Cortex of kidney (tissue), 1 donor: ENCODE results near the gene PHC3.
"Not testable (repeated sequence)": the region's sequence is repeated elsewhere in the genome, so short reads cannot be mapped to it uniquely, and the experiment has no call there.

ENCODE experiments used
- DNase-seq: peaks from one replicate; lab custom pipeline; 2025; lab: John Stamatoyannopoulos, UW

Gene PHC3

GRCh38 chr3:170180908-170181885 is at the start of gene PHC3:
PHC3 (minus strand) TSS chr3:170181733; CDS start chr3:170181715, 18 bp downstream.
- DNase-seq = peak; percentile 21

DNA sequence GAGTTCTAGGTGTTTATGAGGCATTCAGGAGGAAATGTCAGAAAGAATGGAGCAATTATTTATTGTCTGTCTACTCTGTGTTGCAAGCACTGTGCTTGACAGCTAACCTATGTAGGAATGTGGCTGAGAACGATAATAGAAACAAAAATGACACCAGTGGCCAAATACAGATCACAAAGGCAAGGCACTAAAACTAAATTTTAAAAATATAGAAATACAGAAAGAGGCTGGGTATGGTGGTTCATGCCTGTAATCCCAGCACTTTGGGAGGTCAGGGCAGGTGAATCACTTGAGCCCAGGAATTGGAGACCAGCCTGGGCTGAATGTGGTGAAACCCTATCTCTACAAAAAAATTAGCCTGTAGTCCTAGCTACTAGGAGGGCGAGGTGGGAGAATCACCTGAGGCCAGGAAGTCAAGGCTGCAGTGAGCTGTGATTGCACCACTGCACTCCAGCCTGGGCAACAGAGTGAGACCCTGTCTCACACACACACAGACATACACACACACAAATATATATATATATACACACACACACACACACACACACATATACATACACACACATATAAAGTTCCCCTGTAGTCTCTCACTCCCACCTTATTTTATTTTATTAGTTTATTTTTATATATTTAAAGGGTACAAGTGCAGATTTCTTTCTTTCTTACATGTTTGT is 46.7 kb upstream of the PHC3 start:
- DNase-seq = no peak

GRCh38 chr3:170226426-170226960 is 45.0 kb upstream of the PHC3 start:
- no peak for DNase-seq

- no peak for DNase-seq
Observed at GRCh38 chr3:170225166-170225565, 43.6 kb upstream of the PHC3 start.

- no peak for DNase-seq
Observed at GRCh38 chr3:170222647-170223541, 41.4 kb upstream of the PHC3 start.

DNA sequence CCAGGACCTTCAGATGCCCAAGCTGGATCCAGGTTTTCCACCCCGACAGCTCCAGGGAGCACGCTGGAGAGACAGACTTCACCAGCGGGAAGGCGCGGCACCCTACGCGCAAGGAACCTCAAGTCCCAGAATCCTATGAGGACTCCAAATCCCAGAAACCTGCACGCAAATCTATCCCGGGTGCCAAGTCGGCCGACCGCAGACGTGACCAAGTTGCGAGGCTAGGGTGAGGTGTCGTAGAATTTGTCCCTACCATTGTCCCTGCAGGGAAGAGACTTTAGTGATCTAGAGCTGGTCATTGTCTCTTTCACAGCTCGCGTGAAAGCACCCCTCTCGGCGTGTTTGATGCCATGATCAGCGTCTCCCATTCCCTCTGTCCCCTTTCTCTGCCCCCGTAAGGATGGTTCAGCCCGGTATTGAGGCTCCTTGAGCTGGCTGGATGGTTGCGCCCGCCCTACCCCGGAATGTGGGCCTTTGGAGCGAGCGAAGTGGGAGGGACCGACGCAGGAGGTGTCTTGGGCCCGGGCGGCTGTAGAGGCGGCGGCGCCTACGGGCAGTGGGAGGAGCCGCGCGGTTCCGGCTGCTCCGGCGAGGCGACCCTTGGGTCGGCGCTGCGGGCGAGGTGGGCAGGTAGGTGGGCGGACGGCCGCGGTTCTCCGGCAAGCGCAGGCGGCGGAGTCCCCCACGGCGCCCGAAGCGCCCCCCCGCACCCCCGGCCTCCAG is 40.6 kb upstream of the PHC3 start, which contains the start of gene PRKCI:
PRKCI (plus strand) TSS at position 501 of the 723 bp plus-strand sequence. CDS start 246 bp downstream, outside the sequence.
- DNase-seq = peak; percentile 80

DNA sequence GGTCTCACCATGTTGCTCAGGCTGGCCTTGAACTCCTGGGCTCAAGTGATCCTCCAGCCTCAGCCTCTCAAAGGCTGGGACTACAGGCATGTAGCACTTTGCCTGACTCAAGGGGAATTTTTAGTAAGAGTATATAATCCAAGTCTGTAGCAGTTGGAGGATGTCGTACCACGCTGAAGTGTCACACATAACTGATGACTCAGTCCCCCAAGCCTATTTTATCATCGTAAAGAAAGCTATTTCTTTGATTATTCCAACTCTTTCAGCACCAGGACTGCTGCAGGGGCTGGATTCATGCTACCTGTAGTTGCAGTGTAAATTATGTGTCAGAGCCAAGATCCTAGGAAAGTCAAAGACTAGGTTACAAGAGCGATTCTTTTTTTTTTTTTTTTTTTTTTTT is 39.3 kb upstream of the PHC3 start:
- no peak for DNase-seq

GRCh38 chr3:170219850-170220249 is 38.3 kb upstream of the PHC3 start:
- no peak for DNase-seq

DNA sequence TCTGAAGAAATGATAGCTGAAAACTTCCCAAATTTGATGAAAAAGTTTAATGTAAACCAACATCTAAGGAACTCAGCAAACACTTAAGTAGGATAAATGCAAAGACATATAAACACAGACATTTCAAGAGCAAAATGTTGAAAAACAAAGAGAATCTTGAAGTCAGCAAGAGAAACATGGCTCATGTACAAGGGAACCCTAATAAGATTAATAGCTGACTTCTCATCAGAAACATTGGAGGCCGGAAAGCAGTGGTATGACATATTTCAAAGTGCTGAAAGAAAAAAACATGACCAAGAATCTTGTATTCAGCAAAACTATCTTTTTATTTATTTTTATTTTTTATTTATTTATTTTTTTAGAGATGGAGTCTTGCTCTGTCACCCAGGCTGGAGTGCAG is 30.1 kb upstream of the PHC3 start:
- no peak for DNase-seq

GRCh38 chr3:170207717-170208116 is 26.2 kb upstream of the PHC3 start:
- no peak for DNase-seq

GRCh38 chr3:170206164-170206762 is 24.7 kb upstream of the PHC3 start:
- DNase-seq = not testable (repeated sequence)

DNA sequence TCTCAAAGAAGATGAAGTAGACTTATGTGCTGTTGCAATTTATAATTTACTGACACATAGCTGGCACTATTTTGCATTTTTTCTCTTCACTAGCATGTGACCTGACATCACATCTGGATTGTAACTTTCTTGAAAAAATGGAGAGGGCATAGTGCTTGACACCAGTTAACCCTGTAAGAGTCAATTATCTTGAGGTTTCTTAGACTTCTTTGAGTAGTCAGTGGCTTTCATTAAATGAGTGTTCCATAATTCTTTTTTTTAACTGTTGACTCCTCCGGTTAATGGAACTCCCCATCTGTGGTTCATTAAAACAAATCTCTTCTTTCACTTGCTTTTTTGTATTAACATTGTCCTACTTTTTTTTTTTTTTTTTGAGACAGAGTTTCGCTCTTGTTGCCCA is 23.8 kb upstream of the PHC3 start:
- no peak for DNase-seq

GRCh38 chr3:170204509-170204908 is 23.0 kb upstream of the PHC3 start:
- no peak for DNase-seq

DNA sequence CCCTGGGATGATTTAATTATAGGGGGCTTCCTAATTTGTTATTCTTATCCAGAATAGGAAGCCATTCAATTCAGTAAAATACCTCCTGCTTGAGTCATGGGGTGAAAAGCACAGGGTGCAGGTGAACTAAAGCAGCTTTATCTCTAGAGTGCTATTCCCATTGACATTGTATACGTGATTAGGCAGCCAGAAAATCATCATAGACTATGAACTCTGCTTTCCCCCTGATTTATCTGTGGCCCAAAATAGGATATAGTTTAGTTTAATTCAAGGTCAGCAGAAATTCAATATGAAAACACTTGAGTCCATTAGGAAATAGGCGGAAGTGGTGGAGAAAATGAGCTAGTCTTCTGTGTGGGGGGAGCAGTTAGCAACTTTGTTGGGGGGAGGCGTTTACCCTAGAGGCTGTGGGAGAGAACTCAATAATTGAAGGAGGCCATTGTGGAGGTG is 22.5 kb upstream of the PHC3 start:
- no peak for DNase-seq

DNA sequence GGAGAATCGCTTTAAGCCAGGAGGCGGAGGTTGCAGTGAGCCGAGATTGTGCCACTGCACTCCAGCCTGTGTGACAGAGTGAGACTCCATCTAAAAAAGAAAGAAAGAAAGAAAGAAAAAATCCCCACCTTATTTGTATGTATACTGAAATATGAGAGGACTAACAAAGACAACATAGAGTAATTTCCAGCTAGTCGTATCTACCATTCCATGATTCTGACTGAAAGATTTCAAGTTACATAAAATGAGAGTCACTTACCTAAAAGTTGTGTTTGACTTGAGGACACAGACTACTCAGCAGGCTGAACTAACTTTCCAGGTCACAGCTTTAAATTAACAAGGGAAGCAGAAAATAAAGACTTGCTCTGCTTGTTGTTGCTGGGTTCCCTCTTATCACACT is 21.9 kb upstream of the PHC3 start:
- DNase-seq = no peak

DNA sequence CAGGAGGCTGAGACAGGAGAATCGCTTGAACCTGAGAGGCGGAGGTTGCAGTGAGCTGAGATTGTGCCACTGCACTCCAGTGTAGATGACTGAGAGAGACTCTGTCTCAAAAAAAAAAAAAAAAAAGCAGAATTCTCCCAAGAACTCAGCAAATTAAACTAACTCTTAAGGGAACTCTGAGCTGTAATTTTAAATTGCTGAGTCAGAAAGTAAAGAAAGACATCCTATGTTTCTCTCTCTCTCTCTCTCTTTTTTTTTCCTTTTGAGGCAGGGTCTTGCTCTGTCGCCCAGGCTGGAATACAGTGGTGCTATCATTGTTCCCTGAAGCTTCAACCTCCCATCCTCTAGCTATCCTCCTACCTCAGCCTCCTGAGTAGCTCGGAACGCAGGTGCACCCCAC is 20.0 kb upstream of the PHC3 start:
- DNase-seq = no peak

GRCh38 chr3:170200987-170201386 is 19.5 kb upstream of the PHC3 start:
- no peak for DNase-seq

DNA sequence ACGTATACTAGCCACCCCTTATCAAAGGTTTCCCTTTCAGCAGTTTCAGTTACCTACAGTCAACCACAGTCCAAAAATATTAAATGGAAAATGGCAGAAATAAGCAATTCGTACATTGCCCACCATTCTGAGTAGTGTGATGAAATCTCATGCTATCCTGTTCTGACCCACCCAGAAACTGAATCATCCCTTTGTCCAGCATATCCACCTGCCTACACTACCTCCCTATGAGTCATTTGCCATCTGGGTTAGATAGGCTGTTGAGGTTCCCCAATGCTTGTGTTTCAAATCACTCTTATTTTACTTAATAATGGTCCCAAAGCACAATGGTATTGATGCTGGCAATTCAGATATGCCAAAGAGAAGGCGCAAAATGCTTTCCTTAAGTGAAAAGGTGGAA is 15.3 kb upstream of the PHC3 start:
- DNase-seq = no peak

DNA sequence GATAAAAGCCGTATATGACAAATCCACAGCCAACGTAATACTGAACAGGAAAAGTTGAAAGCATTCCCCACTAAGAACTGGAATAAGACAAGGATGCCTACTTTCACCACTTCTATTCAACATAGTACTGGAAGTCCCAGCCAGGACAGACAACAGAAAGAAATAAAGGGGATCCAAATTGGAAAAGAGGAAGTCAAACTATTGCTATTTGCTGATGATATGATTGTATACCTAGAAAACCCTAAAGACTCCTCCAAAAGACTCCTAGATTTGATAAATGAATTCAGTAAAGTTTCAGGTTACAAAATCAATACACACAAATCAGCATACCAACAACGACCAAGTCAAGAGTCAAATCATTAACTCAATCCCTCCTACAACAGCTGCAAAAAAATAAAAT is 14.2 kb upstream of the PHC3 start:
- DNase-seq = not testable (repeated sequence)
